WTC11 (cell line): ENCODE results near the gene IRS1. TPM values are rescaled to one million over a fixed set of nuclear protein-coding genes. Genes with fewer than 3 reads are reported as not detected.

ENCODE experiments used
- ATAC-seq: fragments of 200-7000 bp; cut with Tn5 transposase; 2 replicates; pipeline ENCODE4 v1.10.0; 2021; ENCODE audit warnings: mild to moderate bottlenecking, moderate library complexity
- CTCF ChIA-PET: fragments of 300-600 bp; sonication (Branson Sonifier 250); formaldehyde crosslinking; loops from one replicate; lab custom pipeline; 2021; ENCODE audit warnings: antibody characterized with exemption; lab: Charles Lee
- POLR2A ChIA-PET: fragments of 350-600 bp; sonication (Branson Sonifier 250); formaldehyde crosslinking; loops from one replicate; lab custom pipeline; 2021; ENCODE audit warnings: antibody characterized with exemption; lab: Charles Lee
- DNase-seq: peaks from one replicate; pipeline ENCODE4 v3.0.0; 2021; ENCODE audit warnings: low spot score
- H3K27ac Mint-ChIP-seq: 2 replicates; pipeline ENCODE4 v1.8.0; 2021; ENCODE audit warnings: mixed read lengths
- H3K27me3 Mint-ChIP-seq: 2 replicates; pipeline ENCODE4 v1.8.0; 2021; ENCODE audit warnings: low read depth, mild to moderate bottlenecking, moderate library complexity, mixed read lengths
- H3K36me3 Mint-ChIP-seq: 2 replicates; pipeline ENCODE4 v1.8.0; 2021; ENCODE audit warnings: mixed read lengths
- H3K4me1 Mint-ChIP-seq: 2 replicates; pipeline ENCODE4 v1.8.0; 2022; ENCODE audit warnings: mixed read lengths
- H3K4me3 Mint-ChIP-seq: 2 replicates; pipeline ENCODE4 v1.8.0; 2021; ENCODE audit warnings: mild to moderate bottlenecking, moderate library complexity, mixed read lengths
- H3K9me3 Mint-ChIP-seq: 2 replicates; pipeline ENCODE4 v1.8.0; 2021; ENCODE audit warnings: mixed read lengths
- CBFB ChIP-seq: sonication (generic); formaldehyde crosslinking; IDR thresholded peaks from 2 replicates; pipeline ENCODE4 v1.8.1; 2022; ENCODE audit warnings: mild to moderate bottlenecking, low read depth, missing genetic modification reagents
- EMX1 ChIP-seq: fragments of 250-450 bp; sonication (Bioruptor Pico); IDR thresholded peaks from 2 replicates; pipeline ENCODE4 v1.8.0; 2021; ENCODE audit warnings: mild to moderate bottlenecking
- HMGA2 ChIP-seq: fragments of 250-450 bp; sonication (Bioruptor Pico); IDR thresholded peaks from 2 replicates; pipeline ENCODE4 v1.4.0; 2021; ENCODE audit warnings: mild to moderate bottlenecking, moderate library complexity
- IRF2 ChIP-seq: sonication (generic); formaldehyde crosslinking; IDR thresholded peaks from 2 replicates; pipeline ENCODE4 v1.8.0; 2022; ENCODE audit warnings: low read depth, missing genetic modification reagents, borderline replicate concordance
- KAT7 ChIP-seq: sonication (generic); formaldehyde crosslinking; IDR thresholded peaks from 2 replicates; pipeline ENCODE4 v1.8.1; 2023; ENCODE audit warnings: missing genetic modification reagents, mild to moderate bottlenecking, borderline replicate concordance
- NFATC4 ChIP-seq: fragments of 250-450 bp; sonication (Bioruptor Pico); IDR thresholded peaks from 2 replicates; pipeline ENCODE4 v1.9.0; 2021; ENCODE audit warnings: mild to moderate bottlenecking
- PRRX2 ChIP-seq: fragments of 250-450 bp; sonication (Bioruptor Pico); IDR thresholded peaks from 2 replicates; pipeline ENCODE4 v1.8.0; 2021; ENCODE audit warnings: mild to moderate bottlenecking
- RELA ChIP-seq: sonication (generic); formaldehyde crosslinking; IDR thresholded peaks from 2 replicates; pipeline ENCODE4 v1.8.1; 2022; ENCODE audit warnings: missing genetic modification reagents, mild to moderate bottlenecking, borderline replicate concordance
- ZNF138 ChIP-seq: sonication (generic); formaldehyde crosslinking; conservative IDR thresholded peaks from 2 replicates; pipeline ENCODE4 v1.8.1; 2022; ENCODE audit warnings: mild to moderate bottlenecking, moderate library complexity, missing genetic modification reagents
- ZNF232 ChIP-seq: sonication (generic); formaldehyde crosslinking; IDR thresholded peaks from 2 replicates; pipeline ENCODE4 v1.8.0; 2022; ENCODE audit warnings: mild to moderate bottlenecking, missing genetic modification reagents
- ZNF317 ChIP-seq: sonication (generic); formaldehyde crosslinking; IDR thresholded peaks from 2 replicates; pipeline ENCODE4 v1.8.1; 2023; ENCODE audit warnings: low read depth, mild to moderate bottlenecking, moderate library complexity, missing genetic modification reagents, borderline replicate concordance
- ZNF671 ChIP-seq: fragments of 250-450 bp; sonication (Bioruptor Pico); IDR thresholded peaks from 2 replicates; pipeline ENCODE4 v1.8.0; 2021; ENCODE audit warnings: mild to moderate bottlenecking
- total RNA-seq: library from RNA; stranded (reverse); gene quantifications from 3 replicates; pipeline ENCODE4 v1.2.3, GENCODE V29; 2021
- TF ChIP-seq, protein P1 (sequence below): sonication (generic); formaldehyde crosslinking; IDR thresholded peaks from 2 replicates; pipeline ENCODE4 v1.8.1; 2023; ENCODE audit warnings: mild to moderate bottlenecking, missing genetic modification reagents
- TF ChIP-seq, protein P2 (sequence below): sonication (generic); formaldehyde crosslinking; IDR thresholded peaks from 2 replicates; pipeline ENCODE4 v1.8.0; 2022; ENCODE audit warnings: mild to moderate bottlenecking, missing genetic modification reagents
- TF ChIP-seq, protein P3 (sequence below): fragments of 250-450 bp; sonication (Bioruptor Pico); IDR thresholded peaks from 2 replicates; pipeline ENCODE4 v1.9.0; 2021; ENCODE audit warnings: mild to moderate bottlenecking, borderline replicate concordance
- TF ChIP-seq, protein P4 (sequence below): sonication (generic); formaldehyde crosslinking; IDR thresholded peaks from 2 replicates; pipeline ENCODE4 v1.8.0; 2023; ENCODE audit warnings: missing genetic modification reagents
- TF ChIP-seq, protein P5 (sequence below): sonication (generic); formaldehyde crosslinking; conservative IDR thresholded peaks from 2 replicates; pipeline ENCODE4 v1.8.1; 2022; ENCODE audit warnings: mild to moderate bottlenecking, missing genetic modification reagents
- TF ChIP-seq, protein P6 (sequence below): sonication (generic); formaldehyde crosslinking; IDR thresholded peaks from 2 replicates; pipeline ENCODE4 v1.8.1; 2023; ENCODE audit warnings: mild to moderate bottlenecking, missing genetic modification reagents, moderate library complexity
- TF ChIP-seq, protein P7 (sequence below): sonication (generic); formaldehyde crosslinking; IDR thresholded peaks from 2 replicates; pipeline ENCODE4 v1.8.0; 2023; ENCODE audit warnings: missing genetic modification reagents, mild to moderate bottlenecking, borderline replicate concordance

IRS1 gene
- total RNA-seq, 1 experiment from 2014 or later = 22.9 TPM

DNA sequence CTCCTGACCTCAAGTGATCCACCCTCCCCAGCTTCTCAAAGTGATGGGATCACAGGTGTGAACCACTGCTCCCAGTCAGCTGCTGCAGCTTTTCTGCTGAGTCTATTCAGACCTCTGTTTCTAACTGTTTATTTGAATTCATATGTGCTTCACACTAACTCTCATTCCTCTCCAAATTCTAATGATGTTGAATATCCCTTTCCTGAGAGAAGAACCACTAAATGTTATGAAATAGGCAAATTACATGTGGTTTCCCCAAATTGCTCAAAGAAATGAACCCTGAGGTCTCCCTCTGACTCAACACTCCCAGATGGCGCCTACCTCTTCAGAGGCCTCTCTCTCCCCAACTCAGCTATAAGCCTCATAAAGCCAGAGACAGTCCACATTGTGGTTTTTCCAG, 98.6 kb downstream of the IRS1 start:
- no peak for DNase-seq
- ChIA-PET POLR2A (no interaction called here), CTCF (no interaction called here)
- no peak overlapping the region for H3K27ac Mint-ChIP-seq
- H3K36me3 Mint-ChIP-seq = no peaks in the 10 kb centered on the region
- TF ChIP-seq CBFB (CRISPR knock-in tag) (no peak), NFATC4 (CRISPR knock-in tag) (no peak), KAT7 (CRISPR knock-in tag) (no peak), IRF2 (CRISPR knock-in tag) (no peak)
- TF ChIP-seq, protein P1, sequence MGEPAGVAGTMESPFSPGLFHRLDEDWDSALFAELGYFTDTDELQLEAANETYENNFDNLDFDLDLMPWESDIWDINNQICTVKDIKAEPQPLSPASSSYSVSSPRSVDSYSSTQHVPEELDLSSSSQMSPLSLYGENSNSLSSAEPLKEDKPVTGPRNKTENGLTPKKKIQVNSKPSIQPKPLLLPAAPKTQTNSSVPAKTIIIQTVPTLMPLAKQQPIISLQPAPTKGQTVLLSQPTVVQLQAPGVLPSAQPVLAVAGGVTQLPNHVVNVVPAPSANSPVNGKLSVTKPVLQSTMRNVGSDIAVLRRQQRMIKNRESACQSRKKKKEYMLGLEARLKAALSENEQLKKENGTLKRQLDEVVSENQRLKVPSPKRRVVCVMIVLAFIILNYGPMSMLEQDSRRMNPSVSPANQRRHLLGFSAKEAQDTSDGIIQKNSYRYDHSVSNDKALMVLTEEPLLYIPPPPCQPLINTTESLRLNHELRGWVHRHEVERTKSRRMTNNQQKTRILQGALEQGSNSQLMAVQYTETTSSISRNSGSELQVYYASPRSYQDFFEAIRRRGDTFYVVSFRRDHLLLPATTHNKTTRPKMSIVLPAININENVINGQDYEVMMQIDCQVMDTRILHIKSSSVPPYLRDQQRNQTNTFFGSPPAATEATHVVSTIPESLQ (CRISPR knock-in tag) = no peak
- peaks cover 4% of the 10 kb centered on the region for H3K9me3 Mint-ChIP-seq
- peaks cover 7% of the 10 kb centered on the region for H3K4me1 Mint-ChIP-seq
- ATAC-seq = no peak
- H3K27me3 Mint-ChIP-seq = no peaks in the 10 kb centered on the region
- no peak overlapping the region for H3K4me3 Mint-ChIP-seq

DNA sequence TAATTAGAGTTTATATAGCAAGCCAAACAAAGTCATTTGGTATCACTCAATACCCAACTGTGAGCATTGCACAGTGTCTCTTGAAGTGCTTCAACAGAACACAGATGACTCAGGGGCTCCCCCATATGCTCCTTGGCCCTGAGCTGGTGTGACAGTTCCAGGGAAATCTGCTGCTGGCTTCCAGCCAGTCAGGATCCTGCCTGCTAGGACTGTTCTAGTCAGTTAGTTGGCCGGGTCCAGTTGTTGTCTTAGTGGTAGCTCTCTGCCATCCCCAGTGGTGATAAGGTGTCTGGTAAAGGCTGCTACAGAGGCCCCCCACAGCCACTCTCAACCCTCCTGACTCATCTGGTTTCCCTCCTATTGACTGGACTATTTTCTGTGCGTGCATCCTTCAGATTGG, 100.3 kb downstream of the IRS1 start:
- DNase-seq (no peak), ATAC-seq (peak; percentile 38; the same call in 1 of the 2 replicates)
- H3K27ac Mint-ChIP-seq = no peak overlapping the region
- CTCF ChIA-PET = no interaction called here
- H3K36me3 Mint-ChIP-seq = no peaks in the 10 kb centered on the region
- POLR2A ChIA-PET = no interaction called here
- no peak overlapping the region for H3K4me3 Mint-ChIP-seq
- TF ChIP-seq, protein P2, sequence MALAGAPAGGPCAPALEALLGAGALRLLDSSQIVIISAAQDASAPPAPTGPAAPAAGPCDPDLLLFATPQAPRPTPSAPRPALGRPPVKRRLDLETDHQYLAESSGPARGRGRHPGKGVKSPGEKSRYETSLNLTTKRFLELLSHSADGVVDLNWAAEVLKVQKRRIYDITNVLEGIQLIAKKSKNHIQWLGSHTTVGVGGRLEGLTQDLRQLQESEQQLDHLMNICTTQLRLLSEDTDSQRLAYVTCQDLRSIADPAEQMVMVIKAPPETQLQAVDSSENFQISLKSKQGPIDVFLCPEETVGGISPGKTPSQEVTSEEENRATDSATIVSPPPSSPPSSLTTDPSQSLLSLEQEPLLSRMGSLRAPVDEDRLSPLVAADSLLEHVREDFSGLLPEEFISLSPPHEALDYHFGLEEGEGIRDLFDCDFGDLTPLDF (CRISPR knock-in tag) = no peak
- TF ChIP-seq, protein P3, sequence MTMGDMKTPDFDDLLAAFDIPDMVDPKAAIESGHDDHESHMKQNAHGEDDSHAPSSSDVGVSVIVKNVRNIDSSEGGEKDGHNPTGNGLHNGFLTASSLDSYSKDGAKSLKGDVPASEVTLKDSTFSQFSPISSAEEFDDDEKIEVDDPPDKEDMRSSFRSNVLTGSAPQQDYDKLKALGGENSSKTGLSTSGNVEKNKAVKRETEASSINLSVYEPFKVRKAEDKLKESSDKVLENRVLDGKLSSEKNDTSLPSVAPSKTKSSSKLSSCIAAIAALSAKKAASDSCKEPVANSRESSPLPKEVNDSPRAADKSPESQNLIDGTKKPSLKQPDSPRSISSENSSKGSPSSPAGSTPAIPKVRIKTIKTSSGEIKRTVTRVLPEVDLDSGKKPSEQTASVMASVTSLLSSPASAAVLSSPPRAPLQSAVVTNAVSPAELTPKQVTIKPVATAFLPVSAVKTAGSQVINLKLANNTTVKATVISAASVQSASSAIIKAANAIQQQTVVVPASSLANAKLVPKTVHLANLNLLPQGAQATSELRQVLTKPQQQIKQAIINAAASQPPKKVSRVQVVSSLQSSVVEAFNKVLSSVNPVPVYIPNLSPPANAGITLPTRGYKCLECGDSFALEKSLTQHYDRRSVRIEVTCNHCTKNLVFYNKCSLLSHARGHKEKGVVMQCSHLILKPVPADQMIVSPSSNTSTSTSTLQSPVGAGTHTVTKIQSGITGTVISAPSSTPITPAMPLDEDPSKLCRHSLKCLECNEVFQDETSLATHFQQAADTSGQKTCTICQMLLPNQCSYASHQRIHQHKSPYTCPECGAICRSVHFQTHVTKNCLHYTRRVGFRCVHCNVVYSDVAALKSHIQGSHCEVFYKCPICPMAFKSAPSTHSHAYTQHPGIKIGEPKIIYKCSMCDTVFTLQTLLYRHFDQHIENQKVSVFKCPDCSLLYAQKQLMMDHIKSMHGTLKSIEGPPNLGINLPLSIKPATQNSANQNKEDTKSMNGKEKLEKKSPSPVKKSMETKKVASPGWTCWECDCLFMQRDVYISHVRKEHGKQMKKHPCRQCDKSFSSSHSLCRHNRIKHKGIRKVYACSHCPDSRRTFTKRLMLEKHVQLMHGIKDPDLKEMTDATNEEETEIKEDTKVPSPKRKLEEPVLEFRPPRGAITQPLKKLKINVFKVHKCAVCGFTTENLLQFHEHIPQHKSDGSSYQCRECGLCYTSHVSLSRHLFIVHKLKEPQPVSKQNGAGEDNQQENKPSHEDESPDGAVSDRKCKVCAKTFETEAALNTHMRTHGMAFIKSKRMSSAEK (CRISPR knock-in tag) = no peak
- no peak for TF ChIP-seq ZNF671 (CRISPR knock-in tag)
- peaks cover 23% of the 10 kb centered on the region for H3K4me1 Mint-ChIP-seq
- no peaks in the 10 kb centered on the region for H3K27me3 Mint-ChIP-seq
- no peaks in the 10 kb centered on the region; the same call in none of the 2 replicates for H3K9me3 Mint-ChIP-seq

DNA sequence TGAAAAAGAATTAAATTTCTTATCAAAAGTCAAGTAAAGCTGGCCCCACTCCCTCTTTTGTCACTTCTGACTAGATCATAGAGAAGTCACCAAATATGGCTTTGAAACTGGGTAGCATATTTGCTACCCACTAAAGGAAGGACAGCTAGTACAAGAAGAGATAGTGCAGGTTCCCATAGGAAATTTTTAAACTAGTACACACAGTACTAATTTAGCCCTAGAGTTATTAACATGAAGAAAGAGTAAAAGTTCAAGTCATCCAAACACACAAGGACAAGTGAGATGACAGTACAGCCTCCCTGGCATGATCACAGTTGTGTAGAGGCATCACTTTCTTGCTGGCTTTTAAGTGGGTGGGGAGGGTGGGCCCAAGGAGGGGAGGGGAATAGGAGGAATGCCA, 100.9 kb downstream of the IRS1 start:
- no peaks in the 10 kb centered on the region for H3K36me3 Mint-ChIP-seq
- H3K27me3 Mint-ChIP-seq = no peaks in the 10 kb centered on the region
- TF ChIP-seq HMGA2 (CRISPR knock-in tag) (no peak), ZNF317 (no peak), PRRX2 (CRISPR knock-in tag) (no peak), ZNF232 (CRISPR knock-in tag) (no peak), ZNF138 (no peak), RELA (no peak), EMX1 (CRISPR knock-in tag) (no peak)
- TF ChIP-seq, protein P4, sequence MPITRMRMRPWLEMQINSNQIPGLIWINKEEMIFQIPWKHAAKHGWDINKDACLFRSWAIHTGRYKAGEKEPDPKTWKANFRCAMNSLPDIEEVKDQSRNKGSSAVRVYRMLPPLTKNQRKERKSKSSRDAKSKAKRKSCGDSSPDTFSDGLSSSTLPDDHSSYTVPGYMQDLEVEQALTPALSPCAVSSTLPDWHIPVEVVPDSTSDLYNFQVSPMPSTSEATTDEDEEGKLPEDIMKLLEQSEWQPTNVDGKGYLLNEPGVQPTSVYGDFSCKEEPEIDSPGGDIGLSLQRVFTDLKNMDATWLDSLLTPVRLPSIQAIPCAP = no peak
- TF ChIP-seq, protein P5, sequence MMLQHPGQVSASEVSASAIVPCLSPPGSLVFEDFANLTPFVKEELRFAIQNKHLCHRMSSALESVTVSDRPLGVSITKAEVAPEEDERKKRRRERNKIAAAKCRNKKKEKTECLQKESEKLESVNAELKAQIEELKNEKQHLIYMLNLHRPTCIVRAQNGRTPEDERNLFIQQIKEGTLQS (CRISPR knock-in tag) = no peak
- TF ChIP-seq, protein P6, sequence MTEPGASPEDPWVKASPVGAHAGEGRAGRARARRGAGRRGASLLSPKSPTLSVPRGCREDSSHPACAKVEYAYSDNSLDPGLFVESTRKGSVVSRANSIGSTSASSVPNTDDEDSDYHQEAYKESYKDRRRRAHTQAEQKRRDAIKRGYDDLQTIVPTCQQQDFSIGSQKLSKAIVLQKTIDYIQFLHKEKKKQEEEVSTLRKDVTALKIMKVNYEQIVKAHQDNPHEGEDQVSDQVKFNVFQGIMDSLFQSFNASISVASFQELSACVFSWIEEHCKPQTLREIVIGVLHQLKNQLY (CRISPR knock-in tag) = no peak
- TF ChIP-seq, protein P7, sequence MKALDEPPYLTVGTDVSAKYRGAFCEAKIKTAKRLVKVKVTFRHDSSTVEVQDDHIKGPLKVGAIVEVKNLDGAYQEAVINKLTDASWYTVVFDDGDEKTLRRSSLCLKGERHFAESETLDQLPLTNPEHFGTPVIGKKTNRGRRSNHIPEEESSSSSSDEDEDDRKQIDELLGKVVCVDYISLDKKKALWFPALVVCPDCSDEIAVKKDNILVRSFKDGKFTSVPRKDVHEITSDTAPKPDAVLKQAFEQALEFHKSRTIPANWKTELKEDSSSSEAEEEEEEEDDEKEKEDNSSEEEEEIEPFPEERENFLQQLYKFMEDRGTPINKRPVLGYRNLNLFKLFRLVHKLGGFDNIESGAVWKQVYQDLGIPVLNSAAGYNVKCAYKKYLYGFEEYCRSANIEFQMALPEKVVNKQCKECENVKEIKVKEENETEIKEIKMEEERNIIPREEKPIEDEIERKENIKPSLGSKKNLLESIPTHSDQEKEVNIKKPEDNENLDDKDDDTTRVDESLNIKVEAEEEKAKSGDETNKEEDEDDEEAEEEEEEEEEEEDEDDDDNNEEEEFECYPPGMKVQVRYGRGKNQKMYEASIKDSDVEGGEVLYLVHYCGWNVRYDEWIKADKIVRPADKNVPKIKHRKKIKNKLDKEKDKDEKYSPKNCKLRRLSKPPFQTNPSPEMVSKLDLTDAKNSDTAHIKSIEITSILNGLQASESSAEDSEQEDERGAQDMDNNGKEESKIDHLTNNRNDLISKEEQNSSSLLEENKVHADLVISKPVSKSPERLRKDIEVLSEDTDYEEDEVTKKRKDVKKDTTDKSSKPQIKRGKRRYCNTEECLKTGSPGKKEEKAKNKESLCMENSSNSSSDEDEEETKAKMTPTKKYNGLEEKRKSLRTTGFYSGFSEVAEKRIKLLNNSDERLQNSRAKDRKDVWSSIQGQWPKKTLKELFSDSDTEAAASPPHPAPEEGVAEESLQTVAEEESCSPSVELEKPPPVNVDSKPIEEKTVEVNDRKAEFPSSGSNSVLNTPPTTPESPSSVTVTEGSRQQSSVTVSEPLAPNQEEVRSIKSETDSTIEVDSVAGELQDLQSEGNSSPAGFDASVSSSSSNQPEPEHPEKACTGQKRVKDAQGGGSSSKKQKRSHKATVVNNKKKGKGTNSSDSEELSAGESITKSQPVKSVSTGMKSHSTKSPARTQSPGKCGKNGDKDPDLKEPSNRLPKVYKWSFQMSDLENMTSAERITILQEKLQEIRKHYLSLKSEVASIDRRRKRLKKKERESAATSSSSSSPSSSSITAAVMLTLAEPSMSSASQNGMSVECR (CRISPR knock-in tag) = no peak
- H3K4me3 Mint-ChIP-seq = no peak overlapping the region
- H3K4me1 Mint-ChIP-seq = peaks cover 28% of the 10 kb centered on the region
- ATAC-seq (no peak), DNase-seq (no peak)
- CTCF ChIA-PET = no interaction called here
- POLR2A ChIA-PET = no interaction called here
- H3K27ac Mint-ChIP-seq = no peak overlapping the region
- no peaks in the 10 kb centered on the region; the same call in none of the 2 replicates for H3K9me3 Mint-ChIP-seq
